K562 treated with DMSO at 1 percent for 24 hours (cell line): ENCODE results near the gene TIMM29. TPM values are rescaled to one million over a fixed set of nuclear protein-coding genes. Genes with fewer than 3 reads are reported as not detected.

Source experiments
- total RNA-seq: library from RNA; unstranded; fragments of 300-600 nt; gene quantifications from 2 replicates; pipeline ENCODE4 v1.2.3, GENCODE V29; 2022; ENCODE audit warnings: low read depth; ENCODE audit not compliant: insufficient read depth

Gene TIMM29
- 55.9 and 57.1 TPM in 2 replicates for total RNA-seq

DNA sequence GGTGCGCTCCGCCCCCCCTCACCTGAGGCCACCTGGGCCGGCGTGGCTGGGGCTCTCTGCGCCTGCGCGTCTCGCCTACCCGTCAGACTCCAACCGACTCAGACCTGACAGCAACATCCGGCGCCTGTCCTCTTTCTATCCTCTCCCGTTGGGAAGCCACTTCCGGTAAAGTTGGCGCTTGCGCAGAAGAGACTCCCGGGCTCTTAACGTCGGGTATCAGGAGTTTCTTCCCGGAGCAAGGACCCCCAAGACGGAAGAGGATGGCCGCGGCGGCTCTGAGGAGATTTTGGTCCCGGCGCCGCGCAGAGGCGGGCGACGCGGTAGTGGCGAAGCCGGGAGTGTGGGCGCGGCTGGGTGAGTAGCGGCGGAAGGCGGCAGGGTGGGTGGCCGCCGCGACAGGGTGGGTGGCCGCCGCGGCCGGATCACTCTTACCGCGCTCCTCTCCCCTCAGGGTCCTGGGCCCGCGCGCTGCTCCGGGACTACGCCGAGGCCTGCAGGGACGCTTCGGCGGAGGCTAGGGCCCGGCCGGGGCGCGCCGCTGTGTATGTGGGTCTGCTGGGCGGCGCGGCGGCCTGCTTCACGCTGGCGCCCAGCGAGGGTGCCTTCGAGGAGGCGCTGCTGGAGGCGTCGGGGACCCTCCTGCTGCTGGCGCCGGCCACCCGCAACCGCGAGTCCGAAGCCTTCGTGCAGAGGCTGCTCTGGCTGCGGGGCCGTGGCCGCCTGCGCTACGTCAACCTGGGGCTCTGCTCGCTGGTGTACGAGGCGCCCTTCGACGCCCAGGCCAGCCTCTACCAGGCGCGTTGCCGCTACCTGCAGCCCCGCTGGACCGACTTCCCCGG is at the start of gene TIMM29, which contains the start of gene YIPF2:
Gene TIMM29, plus strand, starts transcription at position 249 of the 839 bp plus-strand sequence. Its CDS starts 12 bp downstream, at position 261.
Gene YIPF2, minus strand, starts transcription at position 77 of the 839 bp plus-strand sequence. CDS start 229 bp downstream, outside the sequence.

GRCh38 chr19:10960314-10961072 is 31.9 kb downstream of the TIMM29 start, which contains the start of gene SMARCA4:
TSS of gene SMARCA4 (plus strand) at chr19:10961030. CDS start at chr19:10984152, 23,122 bp downstream.

Other genes with a start within 250 kb of the TIMM29 start
- gene QTRT1, start 227.4 kb upstream of the TIMM29 start, total RNA-seq: 17.8 and 19.6 TPM in 2 replicates
- 273 and 282 TPM in 2 replicates for gene DNM2, start 210.7 kb upstream of the TIMM29 start, total RNA-seq
- gene TMED1, start 92.6 kb upstream of the TIMM29 start, total RNA-seq: 89.6 and 101 TPM in 2 replicates
- gene C19orf38, start 80.4 kb upstream of the TIMM29 start, total RNA-seq: 1.1 and 1.5 TPM in 2 replicates
- gene CARM1, start 57.3 kb upstream of the TIMM29 start, total RNA-seq: 80.5 and 84.1 TPM in 2 replicates
- 106 and 108 TPM in 2 replicates for gene YIPF2, start 172 bp upstream of the TIMM29 start, total RNA-seq
- 126 and 136 TPM in 2 replicates for gene SMARCA4, start 32.2 kb downstream of the TIMM29 start, total RNA-seq
- 45.5 and 50.5 TPM in 2 replicates for gene LDLR, start 160.7 kb downstream of the TIMM29 start, total RNA-seq
- gene SPC24, start 227.0 kb downstream of the TIMM29 start, total RNA-seq: 40.1 and 40.5 TPM in 2 replicates